KMS-11 (cell line): ENCODE data around the gene MNAT1.
"Not testable (repeated sequence)": the region's sequence is repeated elsewhere in the genome, so short reads cannot be mapped to it uniquely, and the experiment has no call there.

ENCODE experiments used
- H2AFZ ChIP-seq: fragments of 200-600 bp; sonication (generic); 2 replicates; pipeline ENCODE4 v1.6.1; 2016; ENCODE audit warnings: antibody characterized with exemption, mixed run types, low read depth
- H3K27ac ChIP-seq: fragments of 200-600 bp; sonication (generic); 2 replicates; pipeline ENCODE4 v1.6.1; 2016; ENCODE audit warnings: mild to moderate bottlenecking, mixed run types
- H3K27me3 ChIP-seq: fragments of 200-600 bp; sonication (generic); 2 replicates; pipeline ENCODE4 v1.6.1; 2017; ENCODE audit warnings: mild to moderate bottlenecking, low read depth, mixed run types, moderate library complexity; ENCODE audit not compliant: insufficient read depth
- H3K36me3 ChIP-seq: fragments of 200-600 bp; sonication (generic); 2 replicates; pipeline ENCODE4 v1.6.1; 2017; ENCODE audit warnings: mild to moderate bottlenecking, mixed run types; ENCODE audit not compliant: insufficient read depth
- H3K4me1 ChIP-seq: fragments of 200-600 bp; sonication (generic); 2 replicates; pipeline ENCODE4 v1.6.1; 2016; ENCODE audit warnings: mild to moderate bottlenecking, low read depth, mixed run types; ENCODE audit not compliant: poor library complexity, severe bottlenecking
- H3K4me2 ChIP-seq: fragments of 200-600 bp; sonication (generic); 2 replicates; pipeline ENCODE4 v1.7.0; 2016; ENCODE audit warnings: mild to moderate bottlenecking, mixed run types
- H3K4me3 ChIP-seq: fragments of 200-600 bp; sonication (generic); IDR thresholded peaks from 2 replicates; pipeline ENCODE4 v1.6.1; 2017; ENCODE audit warnings: low read depth, low read length, mixed read lengths; ENCODE audit not compliant: insufficient read depth
- H3K79me2 ChIP-seq: fragments of 200-600 bp; sonication (generic); 2 replicates; pipeline ENCODE4 v1.6.1; 2016; ENCODE audit warnings: low read depth, mixed run types; ENCODE audit not compliant: insufficient read depth
- H3K9ac ChIP-seq: fragments of 200-600 bp; sonication (generic); 2 replicates; pipeline ENCODE4 v1.6.1; 2016; ENCODE audit warnings: mild to moderate bottlenecking, mixed run types
- H4K20me1 ChIP-seq: fragments of 200-600 bp; sonication (generic); 2 replicates; pipeline ENCODE4 v1.6.1; 2016; ENCODE audit warnings: mild to moderate bottlenecking, mixed run types; ENCODE audit not compliant: insufficient read depth
- CTCF ChIP-seq: fragments of 200-600 bp; sonication (generic); conservative IDR thresholded peaks from 2 replicates; pipeline ENCODE4 v1.6.1; 2017; ENCODE audit warnings: low read depth, mild to moderate bottlenecking, antibody characterized with exemption, low read length, moderate library complexity, mixed read lengths

Gene MNAT1

DNA sequence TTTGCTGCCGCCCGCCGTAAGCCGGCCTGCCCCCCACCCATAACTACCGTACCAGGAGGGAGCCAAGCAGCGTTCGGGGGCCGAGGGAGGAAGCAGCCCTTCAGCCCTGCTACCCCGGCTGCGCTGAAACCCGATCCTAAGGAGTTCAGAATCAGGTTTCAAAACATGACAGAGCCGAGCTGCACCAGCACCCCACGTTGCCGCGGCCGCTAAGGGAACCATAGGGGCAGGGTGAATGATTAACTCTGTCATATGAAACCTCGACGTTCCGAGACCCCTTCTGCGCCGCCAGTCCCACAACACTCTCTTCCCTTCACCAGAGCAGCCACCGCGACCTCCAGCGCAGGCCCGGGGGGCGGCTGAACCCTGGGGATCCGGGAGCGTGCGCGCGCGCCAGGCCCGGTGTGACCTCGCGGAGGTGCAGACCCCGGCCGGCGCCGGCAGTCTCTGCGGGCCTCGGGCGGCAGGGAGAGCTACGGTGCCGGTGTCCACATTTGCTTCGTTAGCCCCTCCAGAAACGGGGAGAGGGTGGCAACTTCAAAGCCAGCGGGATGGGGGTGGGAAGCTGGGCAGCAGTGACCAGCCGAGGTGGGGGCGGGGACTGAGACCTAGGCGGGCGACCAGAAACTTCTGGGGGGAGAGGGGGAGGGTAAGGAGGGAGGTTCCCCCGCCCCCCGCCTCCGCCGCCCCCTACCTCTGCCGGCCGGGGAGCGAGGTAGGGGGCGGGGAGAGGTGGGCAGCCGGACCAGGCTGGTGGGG, 12.0 kb upstream of the MNAT1 start:
- peak overlapping the region; percentile 48; the same call in 1 of the 2 replicates for H3K27ac ChIP-seq
- peaks cover 3% of the 10 kb centered on the region for H3K4me1 ChIP-seq
- H3K9ac ChIP-seq: peak overlapping the region; percentile 67; the same call in 1 of the 2 replicates
- no peak overlapping the region for H3K4me3 ChIP-seq
- H3K4me2 ChIP-seq: peak overlapping the region; percentile 74; the same call in 1 of the 2 replicates
- no peak for TF ChIP-seq CTCF
- no peaks in the 10 kb centered on the region for H4K20me1 ChIP-seq
- H3K36me3 ChIP-seq: no peaks in the 10 kb centered on the region
- peaks cover 8% of the 10 kb centered on the region; the same call in 1 of the 2 replicates for H3K79me2 ChIP-seq
- no peaks in the 10 kb centered on the region for H3K27me3 ChIP-seq
- H2AFZ ChIP-seq: peak overlapping the region; percentile 85

DNA sequence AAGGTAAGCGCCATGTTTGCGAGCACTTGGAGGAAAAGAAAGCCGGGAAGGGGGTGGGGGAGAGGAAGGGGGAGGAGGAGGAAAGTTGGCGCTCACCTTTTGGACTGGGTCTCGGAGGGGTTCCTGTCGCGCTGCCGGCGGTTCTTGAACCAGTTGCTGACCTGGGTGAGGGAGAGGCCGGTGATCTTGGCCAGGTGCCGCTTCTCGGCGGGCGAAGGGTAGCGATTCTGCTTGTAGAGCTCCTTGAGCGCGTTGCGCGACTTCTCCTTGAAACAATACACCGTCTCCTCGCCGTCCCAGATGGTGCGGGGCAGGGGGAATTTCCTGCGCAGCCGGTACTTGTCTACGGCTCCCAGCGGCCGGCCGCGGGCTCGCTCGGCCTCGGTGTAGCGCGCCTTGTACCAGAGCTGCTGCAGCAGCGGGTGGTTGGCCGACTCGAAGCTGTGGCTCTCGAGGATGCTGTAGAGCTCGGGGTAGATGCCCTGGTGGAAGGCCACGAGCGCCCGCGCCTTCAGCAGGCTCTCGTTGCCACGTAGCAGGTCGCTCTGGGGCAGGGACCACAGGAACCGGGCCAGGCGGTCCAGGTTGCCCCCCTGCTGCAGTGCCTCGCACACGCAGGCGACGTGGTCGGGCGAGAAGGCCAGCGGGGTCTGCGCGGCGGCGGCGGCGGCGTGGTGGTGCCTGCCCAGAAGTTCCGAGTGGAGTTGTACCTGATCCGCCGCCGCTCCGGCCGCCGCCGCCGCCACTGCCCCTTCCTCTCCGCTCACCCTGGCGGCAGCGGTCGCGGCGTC, 11.2 kb upstream of the MNAT1 start:
- H2AFZ ChIP-seq: peak overlapping the region; percentile 85
- H3K36me3 ChIP-seq: no peaks in the 10 kb centered on the region
- H4K20me1 ChIP-seq: no peaks in the 10 kb centered on the region
- no peak overlapping the region for H3K4me3 ChIP-seq
- peak overlapping the region; percentile 50; the same call in 1 of the 2 replicates for H3K4me2 ChIP-seq
- H3K27me3 ChIP-seq: no peaks in the 10 kb centered on the region
- peak overlapping the region; percentile 67; the same call in 1 of the 2 replicates for H3K9ac ChIP-seq
- H3K27ac ChIP-seq: peak overlapping the region; percentile 48
- H3K79me2 ChIP-seq: peaks cover 8% of the 10 kb centered on the region; the same call in 1 of the 2 replicates
- peaks cover 3% of the 10 kb centered on the region for H3K4me1 ChIP-seq
- TF ChIP-seq CTCF: no peak

GRCh38 chr14:60723907-60724618, 10.5 kb upstream of the MNAT1 start, which contains the start of gene SIX4:
Gene SIX4, minus strand, starts transcription at chr14:60724351. Its CDS starts 277 bp downstream, at chr14:60724074.
- Histone ChIP-seq H3K4me1 (peaks cover 3% of the 10 kb centered on the region), H2AFZ (peak within 1 kb of the TSS; percentile 85), H3K36me3 (no peaks in the 10 kb centered on the region), H4K20me1 (no peaks in the 10 kb centered on the region), H3K4me3 (no peak within 1 kb of the TSS), H3K79me2 (peaks cover 8% of the 10 kb centered on the region; the same call in 1 of the 2 replicates), H3K9ac (peak within 1 kb of the TSS; percentile 67; the same call in 1 of the 2 replicates), H3K27me3 (no peaks in the 10 kb centered on the region), H3K27ac (peak within 1 kb of the TSS; percentile 48), H3K4me2 (peak within 1 kb of the TSS; percentile 50)
- TF ChIP-seq CTCF: no peak

DNA sequence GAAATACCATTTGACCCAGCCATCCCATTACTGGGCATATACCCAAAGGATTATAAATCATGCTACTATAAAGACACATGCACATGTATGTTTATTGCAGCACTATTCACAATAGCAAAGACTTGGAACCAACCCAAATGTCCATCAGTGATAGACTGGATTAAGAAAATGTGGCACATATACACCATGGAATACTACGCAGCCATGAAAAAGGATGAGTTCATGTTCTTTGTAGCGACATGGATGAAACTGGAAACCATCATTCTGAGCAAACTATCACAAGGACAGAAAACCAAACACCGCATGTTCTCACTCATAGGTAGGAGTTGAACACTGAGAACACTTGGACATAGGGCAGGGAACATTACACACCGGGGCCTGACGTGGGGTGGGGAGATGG, 3.3 kb upstream of the MNAT1 start:
- H3K4me1 ChIP-seq: peaks cover 14% of the 10 kb centered on the region
- H3K27me3 ChIP-seq, H3K4me2 ChIP-seq, H2AFZ ChIP-seq, H4K20me1 ChIP-seq, H3K36me3 ChIP-seq, H3K27ac ChIP-seq, H3K4me3 ChIP-seq, H3K9ac ChIP-seq: not testable (repeated sequence)
- peaks cover 14% of the 10 kb centered on the region for H3K79me2 ChIP-seq
